ENCODE data around the gene TPPP3. TPM values are rescaled to one million over a fixed set of nuclear protein-coding genes. Genes with fewer than 3 reads are reported as not detected.

Gene TPPP3
- total and polyA plus RNA-seq, 2 donors (not counting 3 experiments of a cell fraction or from before 2014, with no cell fraction given): 0.33 to 1.3 TPM

GRCh38 chr16:67388591-67388990 is 4.7 kb downstream of the TPPP3 start:
- no peak for DNase-seq (ENCODE audit: low read depth, low spot score)
- H3K9ac ChIP-seq (replicated peaks; ENCODE audit: extremely low read depth, insufficient read depth, low read length): no peak overlapping the region
- ChIA-PET POLR2A (interaction anchor here (0.6 kb wide), 1 partner anchor 39 kb away, joined by 5 read pairs; no protein-coding TSS in a partner anchor), CTCF (interaction anchor here (0.5 to 2.0 kb wide), 3 partner anchors 11 to 45 kb away, joined by 3 to 12 read pairs (median 3); no protein-coding TSS in a partner anchor)
- no peaks in the 10 kb centered on the region for H3K79me2 ChIP-seq (ENCODE audit: control insufficient read depth, insufficient read depth, low read length)
- H3K4me3 ChIP-seq (replicated peaks in 1 of 3; ENCODE audit: insufficient read depth in 1 of 3, low read depth in 1 of 3, low read length in 3 of 3): no peak overlapping the region
- no peaks in the 10 kb centered on the region for H3K36me3 ChIP-seq (ENCODE audit: control insufficient read depth in 2 of 2, extremely low read depth in 1 of 2, insufficient read depth in 2 of 2, low read length in 2 of 2)
- TF ChIP-seq POLR2A (IDR thresholded peaks at IDR 0.05; ENCODE audit: low read depth, low read length) (no peak), FOS (IDR thresholded peaks at IDR 0.05; ENCODE audit: borderline replicate concordance, insufficient read depth, low read length) (no peak), POLR2AphosphoS5 (IDR thresholded peaks at IDR 0.05; ENCODE audit: insufficient read depth, low read depth, low read length) (no peak), MAX (IDR thresholded peaks at IDR 0.05; ENCODE audit: insufficient read depth, insufficient read length) (no peak), EZH2 (IDR thresholded peaks at IDR 0.05; ENCODE audit: borderline replicate concordance, low read depth, low read length, severe bottlenecking) (no peak), MYC (IDR thresholded peaks at IDR 0.05; ENCODE audit: low read depth, low read length) (no peak), CTCF (IDR thresholded peaks at IDR 0.05; ENCODE audit: extremely low read depth in 1 of 2, insufficient read depth in 1 of 2, low read depth in 1 of 2, low read length in 2 of 2) (no peak), JUN (IDR thresholded peaks at IDR 0.05; ENCODE audit: borderline replicate concordance, insufficient read depth, insufficient read length, low read depth) (no peak), GATA2 (IDR thresholded peaks at IDR 0.05; ENCODE audit: insufficient read depth, insufficient read length, low read depth, low read length) (no peak)
- no peak overlapping the region for H2AFZ ChIP-seq (ENCODE audit: low read depth, low read length)
- H3K4me1 ChIP-seq (ENCODE audit: control insufficient read depth, extremely low read depth, insufficient read depth, low read length): peaks cover 18% of the 10 kb centered on the region
- dilution Hi-C loops (cut with MboI; ENCODE audit: extremely low pct_ligation_motif_present, low sequenced_read_pairs) (no loop called here), intact Hi-C loops (cut with micrococcal nuclease) (no loop called here)
- H3K9me1 ChIP-seq (replicated peaks; ENCODE audit: control insufficient read depth, extremely low read depth, insufficient read depth, low read length): no peaks in the 10 kb centered on the region
- BruUV-seq (replicated peaks): no TSS peak
- H3K4me2 ChIP-seq (ENCODE audit: insufficient read depth, low read length): no peak overlapping the region
- peaks cover 0 to under 1% of the 10 kb centered on the region in 2 experiments for H3K27me3 ChIP-seq (ENCODE audit: control insufficient read depth in 2 of 2, insufficient read depth in 2 of 2, low read length in 2 of 2)
- no peaks in the 10 kb centered on the region for H4K20me1 ChIP-seq (replicated peaks; ENCODE audit: control insufficient read depth, extremely low read depth, insufficient read depth, low read length)
- H3K9me3 ChIP-seq (replicated peaks; ENCODE audit: control insufficient read depth, insufficient read depth, low read length): no peaks in the 10 kb centered on the region
- FAIRE-seq: no peak
- no peak overlapping the region for H3K27ac ChIP-seq (ENCODE audit: insufficient read depth, low read depth, low read length)

All from endothelial cell of umbilical vein (primary cell).